Urinary bladder (tissue), 4 donors: ENCODE results near the gene FAM72A. TPM values are rescaled to one million over a fixed set of nuclear protein-coding genes. Genes with fewer than 3 reads are reported as not detected.
"Not testable (repeated sequence)": the region's sequence is repeated elsewhere in the genome, so short reads cannot be mapped to it uniquely, and the experiment has no call there.

Source experiments
- DNase-seq: peaks from one replicate; pipeline ENCODE4 v3.0.0-alpha.2; 2015; ENCODE audit errors: extremely low spot score
- H3K27ac ChIP-seq: one replicate; pipeline ENCODE4 v1.5.1; 2013; ENCODE audit warnings: low read depth, mild to moderate bottlenecking, moderate library complexity
- H3K36me3 ChIP-seq: one replicate; pipeline ENCODE4 v1.6.1; 2013; ENCODE audit warnings: mild to moderate bottlenecking, moderate library complexity; ENCODE audit not compliant: insufficient read depth
- H3K4me1 ChIP-seq: one replicate; pipeline ENCODE4 v1.6.1; 2013; ENCODE audit warnings: mild to moderate bottlenecking, moderate library complexity; ENCODE audit not compliant: insufficient read depth
- H3K4me3 ChIP-seq: one replicate; pipeline ENCODE4 v1.5.1; 2013; ENCODE audit warnings: low read depth, low read length
- WGBS: extraction: QIAGEN DNeasy Blood & Tissue Kit; methylation state at CpG from one replicate; pipeline ENCODE4 v1.1.7; 2013; 5-methylcytosine and 5-hydroxymethylcytosine counted together
- polyA plus RNA-seq: library from polyadenylated mRNA; stranded (reverse); fragments of 200-250 nt; gene quantifications from one replicate; pipeline ENCODE4 v1.2.3, GENCODE V29; 2013
- total RNA-seq: library from RNA; depleted of rRNA; stranded (reverse); fragments of >200 nt; gene quantifications from one replicate; pipeline ENCODE4 v1.2.3, GENCODE V29; 2014
- donor health status: healthy with polysubstance abuse.
- donor health status: healthy.

FAM72A gene
- total RNA-seq (2.0 TPM), polyA plus RNA-seq (1.2 TPM)

DNA sequence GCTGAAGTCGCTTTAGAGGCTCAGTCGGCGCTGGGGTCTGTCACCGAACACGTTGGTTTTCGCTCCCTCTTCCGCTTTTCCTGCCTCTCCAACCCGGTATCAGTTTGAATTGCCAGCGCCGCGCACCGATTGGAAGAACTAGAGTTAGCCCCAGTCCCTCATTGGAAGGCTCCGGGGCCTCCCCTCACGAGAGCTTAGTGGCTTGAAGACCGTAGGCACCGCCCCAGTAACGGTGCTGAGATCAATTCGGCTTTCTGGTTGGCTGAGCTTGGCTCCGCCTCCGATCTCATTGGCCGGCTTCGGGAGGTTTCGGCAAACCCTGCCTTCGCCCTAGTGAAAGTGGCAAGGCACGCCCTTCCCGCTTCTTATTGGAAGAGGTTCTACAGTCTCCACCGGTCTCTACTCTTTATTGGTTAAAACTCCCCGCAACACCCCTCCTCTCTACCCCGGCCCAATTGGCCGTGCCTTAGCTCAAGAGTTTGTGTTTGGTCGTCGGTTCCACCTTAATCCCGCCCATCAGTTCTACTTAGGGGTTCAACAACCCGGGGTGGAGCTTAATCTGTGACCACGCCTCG, at the start of gene FAM72A:
TSS of gene FAM72A (minus strand) at position 51 of the 575 bp plus-strand sequence. CDS start 814 bp downstream, outside the sequence.
- under 1% methylated on average over 21 of the region's 36 CpGs for WGBS
- H3K4me3 ChIP-seq, H3K27ac ChIP-seq, H3K4me1 ChIP-seq, H3K36me3 ChIP-seq: not testable (repeated sequence)
- peak; percentile 99 for DNase-seq

GRCh38 chr1:206250953-206251681, 48.5 kb upstream of the FAM72A start:
- not testable (repeated sequence) for H3K4me3 ChIP-seq, H3K36me3 ChIP-seq, H3K4me1 ChIP-seq, DNase-seq, H3K27ac ChIP-seq
- 82% methylated on average over 2 of the region's 3 CpGs for WGBS

- not testable (repeated sequence) for H3K36me3 ChIP-seq, H3K4me3 ChIP-seq, H3K4me1 ChIP-seq, DNase-seq, H3K27ac ChIP-seq
- WGBS = no CpG with 5 or more reads among the region's 10 CpGs
Measured at GRCh38 chr1:206246129-206246886, 43.7 kb upstream of the FAM72A start.

DNA sequence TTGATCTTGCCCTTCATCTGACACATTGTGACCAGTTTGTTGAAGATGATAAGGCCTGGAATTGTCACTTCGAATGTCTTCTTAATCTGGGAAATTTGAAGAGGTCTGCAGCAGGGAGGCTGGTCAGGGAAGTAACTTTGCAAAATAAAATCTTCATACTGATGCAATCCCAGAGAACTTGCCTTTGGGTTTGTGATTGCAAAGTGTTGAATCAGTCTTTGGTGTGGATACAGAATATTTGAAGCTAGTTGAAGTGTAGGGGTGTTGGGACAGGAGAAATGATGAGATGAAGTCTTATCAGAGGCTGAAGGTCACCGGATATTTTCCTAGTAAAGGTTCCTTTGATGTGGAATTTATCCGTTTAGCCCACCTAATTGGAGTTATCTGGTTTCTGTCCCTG, 42.8 kb upstream of the FAM72A start:
- not testable (repeated sequence) for DNase-seq, H3K27ac ChIP-seq, H3K4me1 ChIP-seq, H3K36me3 ChIP-seq, H3K4me3 ChIP-seq
- 65% methylated on average over 1 of the region's 3 CpGs for WGBS

DNA sequence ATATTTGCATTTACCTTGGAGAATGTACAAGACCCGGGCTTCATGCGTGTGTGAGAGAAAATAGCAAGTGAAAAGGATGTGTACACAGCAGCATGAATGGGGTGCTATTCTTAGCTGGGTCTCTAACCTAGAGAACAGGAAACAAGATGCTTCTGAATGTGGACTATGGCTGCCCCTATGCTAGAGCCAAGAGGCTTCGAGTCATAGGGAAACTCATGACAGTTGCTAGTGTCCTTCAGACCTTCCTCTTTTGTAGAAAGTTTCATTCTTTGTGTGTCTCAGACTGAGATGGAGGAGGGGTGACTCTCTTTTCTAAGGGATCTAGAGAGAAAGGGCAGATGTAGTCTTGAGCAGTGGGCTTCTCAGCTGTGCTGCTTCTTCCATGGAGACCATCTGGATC, 40.7 kb upstream of the FAM72A start:
- not testable (repeated sequence) for H3K27ac ChIP-seq, H3K4me3 ChIP-seq, DNase-seq, H3K36me3 ChIP-seq, H3K4me1 ChIP-seq
- WGBS = 57% methylated on average over 1 of the region's 3 CpGs

GRCh38 chr1:206240288-206240687, 37.6 kb upstream of the FAM72A start:
- DNase-seq, H3K27ac ChIP-seq, H3K4me1 ChIP-seq, H3K36me3 ChIP-seq, H3K4me3 ChIP-seq: not testable (repeated sequence)
- WGBS = 79% methylated on average over 4 of the region's 4 CpGs

GRCh38 chr1:206235190-206235589, 32.6 kb upstream of the FAM72A start:
- no CpG with 5 or more reads among the region's 2 CpGs for WGBS
- H3K4me3 ChIP-seq, H3K36me3 ChIP-seq, H3K27ac ChIP-seq, H3K4me1 ChIP-seq, DNase-seq: not testable (repeated sequence)

GRCh38 chr1:206234189-206234916, 31.7 kb upstream of the FAM72A start:
- WGBS = 86% methylated on average over 3 of the region's 3 CpGs
- DNase-seq, H3K4me1 ChIP-seq, H3K4me3 ChIP-seq, H3K27ac ChIP-seq, H3K36me3 ChIP-seq: not testable (repeated sequence)

- H3K36me3 ChIP-seq, H3K27ac ChIP-seq, DNase-seq, H3K4me1 ChIP-seq, H3K4me3 ChIP-seq: not testable (repeated sequence)
- WGBS = 67% methylated on average over 2 of the region's 5 CpGs
Measured at GRCh38 chr1:206232970-206233645, 30.5 kb upstream of the FAM72A start.

- H3K36me3 ChIP-seq, H3K4me3 ChIP-seq, H3K27ac ChIP-seq, DNase-seq, H3K4me1 ChIP-seq: not testable (repeated sequence)
- 94% methylated on average over 8 of the region's 9 CpGs for WGBS
Measured at GRCh38 chr1:206231989-206232388, 29.4 kb upstream of the FAM72A start.

GRCh38 chr1:206229286-206229685, 26.6 kb upstream of the FAM72A start:
- H3K27ac ChIP-seq, H3K4me1 ChIP-seq, H3K4me3 ChIP-seq, DNase-seq, H3K36me3 ChIP-seq: not testable (repeated sequence)
- WGBS = 56% methylated on average over 2 of the region's 2 CpGs

DNA sequence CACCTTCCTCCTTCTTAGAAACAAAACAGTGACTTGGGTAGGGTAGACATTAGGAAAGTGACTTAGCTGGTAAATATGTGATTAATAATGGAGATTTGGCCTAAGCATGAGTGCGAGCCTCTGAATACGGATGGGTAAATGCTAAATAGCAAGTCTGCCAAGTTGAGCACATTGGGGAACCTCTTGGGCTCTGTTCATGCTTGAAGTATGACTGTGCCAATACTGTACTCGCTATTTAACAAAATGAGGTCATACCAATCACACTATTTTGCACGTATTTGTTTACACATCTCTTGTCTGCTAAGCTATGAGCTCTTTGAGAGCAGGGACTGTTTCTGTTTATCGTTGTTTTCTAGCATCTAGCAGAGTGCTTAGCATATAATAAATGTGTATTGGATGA, 24.2 kb upstream of the FAM72A start:
- not testable (repeated sequence) for DNase-seq, H3K4me1 ChIP-seq, H3K4me3 ChIP-seq, H3K36me3 ChIP-seq, H3K27ac ChIP-seq
- WGBS = 86% methylated on average over 3 of the region's 5 CpGs

- not testable (repeated sequence) for H3K4me3 ChIP-seq, DNase-seq, H3K27ac ChIP-seq, H3K36me3 ChIP-seq, H3K4me1 ChIP-seq
- WGBS = 91% methylated on average over 4 of the region's 4 CpGs
Measured at GRCh38 chr1:206225386-206225785, 22.7 kb upstream of the FAM72A start.
